GM13976 (cell line): ENCODE data around the gene FAM47E.

Experiments used
- DNase-seq: peaks from one replicate; pipeline ENCODE4 v3.0.0; 2012; ENCODE audit warnings: low spot score
- CTCF ChIP-seq: IDR thresholded peaks from 2 replicates; pipeline ENCODE4 v1.5.1; 2012; ENCODE audit warnings: borderline replicate concordance, mild to moderate bottlenecking; ENCODE audit not compliant: insufficient read depth; ENCODE audit errors: extremely low read depth, missing control alignments, control extremely low read depth
- in situ Hi-C: fragments of 300-500 bp; cut with MboI; formaldehyde crosslinking; loops from one replicate; pipeline ENCODE4 v1.12.0; 2022; ENCODE audit warnings: low sequenced_read_pairs, mixed read lengths, inconsistent platforms; ENCODE audit not compliant: unreplicated experiment

FAM47E gene

DNA sequence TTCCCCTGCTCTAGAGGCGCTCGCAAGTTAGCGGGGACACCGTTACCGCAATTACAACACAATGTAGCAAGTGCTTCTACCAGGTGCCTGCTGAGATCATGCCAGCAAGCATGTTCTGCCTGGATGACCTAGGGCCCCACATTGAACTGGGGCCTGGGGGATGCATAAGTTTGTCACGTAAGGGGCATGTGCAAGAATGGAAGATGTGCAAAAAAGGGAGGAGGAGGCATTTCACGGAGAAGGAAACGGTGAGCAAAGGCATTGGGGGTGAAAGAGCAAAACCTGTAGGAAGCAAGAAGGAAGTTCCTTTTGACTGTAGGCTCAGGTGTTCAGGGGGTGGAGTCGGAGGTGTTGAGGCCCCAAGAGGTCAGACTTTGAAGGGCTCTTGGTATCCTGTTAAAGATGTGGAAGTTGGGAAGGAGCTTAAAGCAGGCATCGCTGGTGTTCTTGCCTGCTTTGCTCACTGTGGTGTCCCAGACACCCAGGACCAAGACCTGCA, 37.3 kb upstream of the FAM47E start:
- no peak for DNase-seq
- in situ Hi-C loops = no loop called here
- TF ChIP-seq CTCF = no peak

DNA sequence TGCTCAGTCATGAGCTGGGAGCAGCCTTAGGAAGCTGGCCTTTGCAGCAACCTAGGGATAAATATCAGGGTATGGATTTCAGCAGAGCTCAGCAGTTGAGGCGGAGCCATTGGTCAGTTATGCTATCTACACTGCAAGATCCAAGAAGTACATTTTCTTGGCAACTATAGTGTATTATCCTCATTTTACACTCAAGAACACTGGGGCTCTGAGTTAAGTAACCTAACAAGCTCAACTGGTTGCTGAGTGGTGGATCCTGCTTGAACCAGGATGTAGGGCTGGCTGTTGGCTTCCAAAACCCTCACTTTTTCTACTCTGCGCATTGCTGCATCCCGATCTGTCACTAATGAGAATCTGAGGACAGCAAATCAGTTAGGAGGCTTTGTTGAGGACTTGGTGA, 36.4 kb upstream of the FAM47E start:
- DNase-seq = no peak
- no peak for TF ChIP-seq CTCF
- in situ Hi-C loops = no loop called here

DNA sequence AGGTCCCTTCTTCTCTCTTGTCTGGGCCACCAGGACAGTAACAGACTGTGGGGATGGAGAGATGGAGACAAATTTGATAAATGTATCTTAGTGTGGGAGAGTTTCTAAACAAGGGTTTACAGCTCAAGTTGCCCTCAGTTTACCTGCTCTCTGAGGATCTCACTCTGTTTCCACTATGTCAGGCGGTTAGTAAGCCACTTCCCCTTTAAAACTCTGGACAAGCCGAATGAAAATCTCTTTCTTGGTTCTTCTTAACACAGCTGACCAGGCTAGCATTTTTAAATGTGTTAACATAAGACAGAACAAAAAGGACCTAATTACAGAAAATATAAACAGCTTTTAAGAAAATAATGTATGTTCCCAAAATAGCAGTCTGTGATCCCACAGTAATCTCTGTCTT, 35.0 kb upstream of the FAM47E start:
- no peak for TF ChIP-seq CTCF
- in situ Hi-C loops = no loop called here
- DNase-seq = no peak

DNA sequence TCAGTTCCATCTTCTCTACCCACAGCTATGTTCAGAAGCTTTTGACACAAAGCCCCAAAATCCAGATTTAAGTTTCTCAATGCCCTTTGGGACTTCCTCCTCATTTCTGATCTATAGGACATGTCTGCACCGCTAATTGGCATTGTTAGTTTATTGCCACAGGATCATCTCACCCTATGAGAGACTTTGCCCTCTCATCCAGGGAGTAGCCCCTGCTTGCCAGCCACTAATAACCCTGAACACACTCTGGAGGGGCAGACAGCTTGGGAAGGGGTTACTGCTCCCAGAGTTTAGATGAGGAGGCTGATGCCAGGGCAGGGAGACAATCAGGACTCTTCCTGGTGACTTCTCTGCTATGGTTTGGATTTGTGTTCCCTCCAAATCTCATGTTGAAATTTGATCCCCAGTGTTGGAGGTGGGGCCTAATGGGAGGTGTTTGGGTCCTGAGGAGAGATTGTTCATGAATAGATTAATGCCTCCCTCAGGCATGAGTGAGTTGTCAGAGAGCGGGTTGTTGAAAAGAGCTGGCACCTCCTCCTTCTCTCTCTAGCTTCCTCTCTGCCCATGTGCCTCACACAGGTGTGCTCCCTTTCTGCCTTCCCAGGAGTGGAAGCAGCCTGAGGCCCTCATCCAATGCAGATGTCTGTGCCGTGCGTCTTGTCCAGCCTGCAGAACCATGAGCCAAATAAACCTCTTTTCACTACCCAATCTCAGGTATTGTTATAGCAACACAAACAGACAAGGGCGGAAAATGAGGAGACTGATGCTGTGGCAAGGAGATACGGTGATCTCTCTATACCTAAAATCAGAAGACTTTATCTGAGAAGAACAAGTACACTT, 34.3 kb upstream of the FAM47E start:
- in situ Hi-C loops = no loop called here
- TF ChIP-seq CTCF = no peak
- no peak for DNase-seq

DNA sequence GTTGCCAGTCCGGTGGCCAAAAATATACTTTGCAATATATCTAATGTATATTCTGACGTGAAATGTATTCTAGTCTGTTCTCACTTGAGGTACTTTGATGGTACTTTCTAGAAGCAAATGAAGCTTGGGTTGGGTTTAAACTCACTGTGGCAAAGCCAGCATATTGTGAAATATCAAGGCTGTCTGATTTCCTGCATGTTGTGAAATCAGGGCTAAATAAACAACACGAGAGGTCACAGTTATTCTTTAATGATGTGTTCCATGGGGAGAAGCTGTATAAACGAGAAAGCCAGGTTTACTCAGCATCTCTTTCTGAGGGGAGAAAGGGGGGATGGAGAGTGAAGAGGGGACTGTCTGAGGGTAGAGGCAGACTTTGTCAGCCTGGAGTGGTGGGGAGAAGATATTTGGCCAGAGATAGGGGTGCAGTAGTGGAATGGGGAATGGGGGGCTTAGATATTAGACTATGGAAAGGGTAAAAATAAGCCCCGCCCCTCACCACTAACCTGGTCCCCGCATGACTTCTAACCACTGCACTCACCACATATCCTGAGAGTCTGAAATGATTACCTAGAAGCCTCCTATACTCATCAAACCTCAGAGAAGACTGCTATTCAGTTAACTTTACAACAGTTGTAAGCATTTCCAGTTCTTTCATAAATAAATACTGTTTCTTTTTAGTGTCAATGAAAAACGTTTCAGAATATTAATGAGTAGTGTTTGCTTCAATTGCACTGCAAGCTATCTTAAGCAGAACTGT, 32.0 kb upstream of the FAM47E start:
- no peak for DNase-seq
- in situ Hi-C loops = no loop called here

More for the DNA sequence above, 32.0 kb upstream of the FAM47E start:
- no peak for TF ChIP-seq CTCF
